T-helper 2 cell treated with Interferon-gamma antibody and Interleukin-4, amounts not matched to agents 100 ng/mL and 5 ng/mL, for 36 hours (primary cell): ENCODE measurements around the gene SLC12A6. TPM values are rescaled to one million over a fixed set of nuclear protein-coding genes. Genes with fewer than 3 reads are reported as not detected.
"Not testable (repeated sequence)": the region's sequence is repeated elsewhere in the genome, so short reads cannot be mapped to it uniquely, and the experiment has no call there.

Experiments
- intact Hi-C: fragments of 100-400 bp; cut with micrococcal nuclease; formaldehyde crosslinking; loops from one replicate; pipeline ENCODE4 v1.15.1; 2023
- total RNA-seq: library from RNA; stranded (reverse); gene quantifications from 2 replicates; pipeline ENCODE4 v1.2.3, GENCODE V29; 2022

SLC12A6 gene
- total RNA-seq: 39.6 and 43.4 TPM in 2 replicates

DNA sequence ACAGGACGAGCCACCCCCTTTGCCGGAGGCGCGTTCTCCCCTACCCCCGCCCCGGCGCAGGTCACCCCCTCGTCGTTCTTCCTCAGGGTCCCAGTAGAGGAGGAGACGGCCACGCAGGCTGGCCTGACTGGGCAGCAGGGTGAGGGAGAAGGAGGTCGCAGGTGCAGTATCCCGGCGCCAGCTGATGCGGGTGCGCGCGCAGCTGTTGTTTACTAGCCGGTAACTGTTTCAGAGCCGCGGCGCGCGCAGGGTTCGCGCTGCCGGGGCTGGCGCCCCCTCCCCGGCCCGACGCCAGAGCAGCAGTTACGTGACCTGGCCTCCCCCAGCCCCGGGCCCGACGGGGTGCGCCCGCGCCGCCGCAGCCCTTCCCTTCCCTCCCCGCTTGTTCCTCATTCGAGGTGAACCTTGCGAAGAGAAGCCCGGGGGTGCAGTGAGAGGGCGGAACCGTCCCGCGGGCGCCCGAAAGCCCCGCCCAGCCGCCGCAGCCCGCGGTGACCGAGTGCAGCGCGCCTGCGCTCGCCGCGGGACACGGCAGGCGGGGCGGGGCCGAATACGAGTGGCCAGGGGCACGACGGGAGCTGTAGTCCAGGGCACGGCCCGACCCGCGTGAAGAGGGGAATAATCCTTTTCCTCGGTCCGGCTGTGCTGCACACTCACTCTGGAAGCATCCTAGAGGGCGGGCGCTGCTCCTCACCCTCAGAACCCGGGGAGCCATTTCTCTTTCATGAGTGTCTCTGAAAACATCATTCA, at the start of gene SLC12A6:
Gene SLC12A6, minus strand, starts transcription at position 225 of the 750 bp plus-strand sequence. CDS start 1,101 bp downstream, outside the sequence.
- intact Hi-C loops: loop anchor here (1.0 to 5.0 kb wide), 4 partner anchors 30 to 245 kb away; partner anchors contain the start of genes EMC4, EMC7, GOLGA8B and LPCAT4

DNA sequence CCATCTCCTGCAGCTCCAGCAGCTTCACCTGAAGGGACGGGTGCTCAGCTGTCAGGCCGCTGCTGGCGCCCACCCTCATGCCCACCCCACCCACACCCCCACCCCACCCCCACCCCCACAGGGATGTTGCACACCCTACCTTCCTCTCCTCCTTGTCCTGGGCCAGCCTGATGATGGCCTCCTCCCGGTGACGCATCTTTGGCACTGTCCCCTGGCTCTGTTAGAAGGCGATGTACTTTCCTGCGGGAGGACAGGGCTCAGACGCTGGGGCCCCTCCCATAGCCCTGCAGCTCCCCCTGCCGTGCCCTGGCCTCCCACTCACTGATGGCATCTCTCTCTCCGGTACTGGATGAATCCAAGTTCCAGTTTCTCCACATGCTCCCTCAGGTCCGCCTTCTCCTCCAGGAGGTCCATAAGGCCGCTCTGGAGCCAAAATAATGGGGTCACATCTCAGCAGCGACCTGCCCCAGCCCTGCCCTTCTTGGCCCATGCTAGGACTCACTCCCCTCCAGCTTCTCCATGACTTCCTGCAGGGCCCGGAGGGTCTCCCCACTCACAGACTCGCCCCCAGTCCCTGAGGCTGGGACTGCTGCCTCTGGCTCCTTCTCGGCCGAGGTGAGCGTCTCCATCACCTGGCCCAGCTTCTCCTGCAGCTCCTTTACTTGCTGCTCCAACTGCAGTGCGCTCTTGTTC, 44.4 kb upstream of the SLC12A6 start:
- intact Hi-C loops: not testable (repeated sequence)

DNA sequence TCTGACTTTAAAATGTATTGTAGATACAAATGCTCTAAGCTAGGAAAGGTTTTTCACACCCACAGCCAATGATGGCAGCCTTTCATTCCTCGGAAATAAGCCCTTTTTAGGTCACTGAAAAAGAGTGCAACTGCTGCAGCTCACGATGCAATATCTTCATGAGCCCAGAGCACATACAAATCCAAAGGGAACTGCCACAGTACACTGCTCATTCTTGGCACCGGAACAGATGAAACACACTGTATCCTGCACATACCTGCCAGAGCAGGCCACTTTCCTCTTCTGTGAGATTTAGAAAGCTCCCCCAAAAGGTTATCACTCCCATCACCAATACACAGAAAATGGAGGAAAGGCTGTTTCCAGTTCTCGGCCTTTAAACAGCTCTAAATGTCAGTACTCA, 42.9 kb upstream of the SLC12A6 start:
- intact Hi-C loops: not testable (repeated sequence)

DNA sequence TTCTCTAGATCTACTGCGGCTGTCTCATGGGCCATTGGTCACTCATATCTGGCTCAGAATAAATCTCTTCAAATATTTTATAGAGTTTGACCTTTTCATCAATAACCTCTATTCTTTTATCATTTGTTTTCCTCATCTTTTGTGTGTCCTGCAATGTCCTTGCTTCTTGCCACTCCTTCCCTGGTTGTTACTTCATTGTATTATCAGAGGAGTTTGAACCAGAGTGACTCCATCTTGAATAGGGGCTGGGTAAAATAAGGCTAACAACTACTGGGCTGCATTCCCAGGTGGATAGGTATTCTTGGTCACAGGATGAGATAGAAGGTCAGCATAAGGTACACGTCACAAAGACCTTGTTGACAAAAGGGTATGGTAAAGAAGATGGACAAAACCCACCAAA, 39.3 kb upstream of the SLC12A6 start:
- intact Hi-C loops: no loop called here

DNA sequence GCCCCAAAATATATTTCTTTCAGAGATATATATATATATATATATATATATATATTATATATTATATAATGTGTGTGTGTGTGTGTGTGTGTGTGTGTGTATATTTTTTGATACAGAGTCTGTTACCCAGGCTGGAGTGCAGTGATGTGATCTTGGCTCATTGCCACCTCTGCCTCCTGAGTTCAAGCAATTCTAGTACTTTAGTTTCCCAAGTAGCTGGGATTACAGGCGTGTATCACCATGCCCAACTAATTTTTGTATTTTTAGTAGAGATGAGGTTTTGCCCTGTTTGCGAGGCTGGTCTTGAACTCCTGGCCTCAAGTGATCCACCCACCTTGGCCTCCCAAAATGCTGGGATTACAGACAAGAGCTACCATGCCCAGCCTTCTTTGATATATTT, 38.0 kb upstream of the SLC12A6 start:
- intact Hi-C loops: not testable (repeated sequence)

DNA sequence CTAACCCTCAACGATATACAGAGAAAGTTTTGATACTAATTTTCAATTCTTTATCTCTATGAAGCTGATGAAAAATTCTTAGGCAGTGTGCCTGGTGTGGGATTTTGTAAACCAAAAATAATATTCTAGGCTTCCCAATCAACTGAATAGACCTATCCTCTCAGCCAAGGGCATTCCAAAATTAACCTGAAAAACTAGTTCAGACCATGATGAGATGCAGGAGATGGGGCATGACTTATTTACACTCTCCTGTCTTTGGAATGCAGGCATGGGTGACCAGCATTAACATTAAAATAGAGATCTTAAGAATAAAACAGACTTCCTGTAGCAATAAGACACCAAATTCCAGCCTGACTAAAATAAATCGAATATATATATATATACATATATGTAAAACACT, 37.2 kb upstream of the SLC12A6 start:
- intact Hi-C loops: no loop called here

DNA sequence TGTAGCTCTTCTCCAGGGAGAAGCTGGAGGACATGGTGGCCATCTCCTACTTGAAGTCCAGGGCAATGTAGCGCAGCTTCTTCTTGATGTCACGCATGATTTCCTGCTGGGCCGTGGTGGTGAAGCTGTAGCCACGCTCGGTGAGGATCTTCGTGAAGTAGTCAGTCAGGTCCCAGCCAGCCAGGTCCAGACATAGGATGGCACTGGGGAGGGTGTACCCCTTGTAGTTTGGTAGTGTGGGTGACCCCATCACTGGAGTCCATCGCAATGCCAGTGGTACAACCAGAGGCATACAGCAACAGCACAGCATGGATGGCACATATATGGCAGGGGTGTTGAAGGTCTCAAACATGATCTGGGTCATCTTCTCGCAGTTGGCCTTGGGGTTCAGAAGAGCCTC, 36.4 kb upstream of the SLC12A6 start:
- intact Hi-C loops: no loop called here

DNA sequence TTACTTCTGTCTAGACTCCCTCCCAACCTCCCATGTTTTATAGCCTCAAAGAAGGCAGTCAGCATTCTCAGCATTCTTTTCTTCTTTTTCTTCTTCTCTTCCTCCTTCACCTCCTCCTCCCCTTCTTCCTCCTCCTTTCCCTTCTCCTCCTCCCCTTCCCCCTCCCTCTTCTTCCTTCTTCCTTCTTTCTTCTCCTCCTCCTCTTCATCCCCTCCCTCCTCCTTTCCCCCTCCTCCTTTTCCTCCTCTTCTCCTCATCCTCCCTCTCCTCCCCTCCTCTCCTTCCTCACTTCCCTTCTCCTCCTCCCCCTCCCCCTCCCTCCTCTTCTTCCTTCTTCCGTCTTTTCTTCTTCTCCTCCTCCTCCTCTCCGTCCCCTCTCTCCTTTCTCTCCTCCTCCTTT, 33.1 kb upstream of the SLC12A6 start:
- intact Hi-C loops: no loop called here

DNA sequence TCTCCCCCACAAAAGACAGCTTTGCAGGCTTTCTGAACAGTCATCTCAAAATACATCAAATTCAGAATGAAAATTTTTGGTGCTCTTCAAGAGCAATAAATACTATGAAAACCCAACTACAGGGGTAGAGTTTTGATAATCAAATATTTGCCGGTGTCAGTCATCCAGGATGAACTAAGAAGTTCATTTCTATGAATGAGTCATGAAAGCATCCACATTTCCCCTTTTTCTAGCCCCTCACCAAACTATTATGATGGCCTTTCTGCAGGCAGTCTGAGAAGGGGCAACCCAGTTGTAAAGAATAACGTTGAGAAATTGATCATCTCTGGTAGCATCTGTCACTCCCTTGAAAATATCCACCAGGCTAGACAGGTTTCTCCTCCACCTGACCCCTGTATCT, 32.5 kb upstream of the SLC12A6 start:
- intact Hi-C loops: no loop called here

DNA sequence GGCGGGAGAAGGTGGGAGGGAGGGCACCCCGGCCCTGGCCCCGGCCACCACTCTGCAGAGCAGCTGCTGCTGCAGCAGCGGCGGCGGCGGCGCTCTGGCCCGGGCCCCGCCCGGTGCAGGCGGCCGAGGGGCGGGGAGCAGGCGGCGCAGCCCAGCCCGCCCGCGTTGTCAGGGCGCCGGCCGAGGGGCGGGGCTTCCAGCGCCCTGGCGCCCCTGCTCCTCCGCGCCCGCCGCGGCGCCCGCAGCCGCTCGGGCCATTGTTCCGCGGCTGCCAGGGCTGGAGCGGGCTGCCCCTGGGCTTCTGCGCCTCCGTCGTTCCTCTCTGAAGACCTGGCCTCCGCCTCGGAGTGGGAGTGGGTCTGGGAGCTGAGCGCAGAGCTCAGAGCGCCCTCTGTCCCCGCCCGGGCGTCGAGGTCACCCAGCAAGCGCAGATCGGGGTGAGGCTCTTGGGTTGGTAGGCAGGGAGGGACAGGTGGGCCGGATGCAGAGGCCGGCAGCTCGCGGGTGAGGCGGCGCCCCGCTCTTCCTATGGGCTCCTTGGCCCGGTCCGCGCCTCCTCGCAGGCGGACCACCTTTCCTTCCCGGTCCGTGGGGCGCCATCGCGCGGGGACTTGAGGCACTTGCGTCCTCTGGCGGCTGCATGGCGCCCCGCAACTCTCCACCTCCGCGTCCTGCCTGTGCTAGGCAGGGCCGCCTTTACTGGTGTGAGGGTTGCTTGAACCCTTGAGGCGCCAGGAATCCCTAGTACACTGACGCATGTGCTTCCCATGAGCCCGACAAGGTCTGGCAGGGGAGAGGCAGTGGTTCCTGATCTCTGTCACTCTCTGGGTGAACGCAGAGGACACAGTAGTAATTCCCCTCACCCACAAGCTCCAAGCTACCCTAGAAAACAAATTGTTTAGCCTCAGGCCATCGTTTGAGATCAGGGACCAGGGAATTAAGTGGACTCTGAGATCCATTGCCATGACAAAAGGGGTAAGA, 29.8 kb upstream of the SLC12A6 start, which contains the start of gene LPCAT4:
Gene LPCAT4, minus strand, starts transcription at position 96 of the 981 bp plus-strand sequence. CDS start 96 bp downstream, outside the sequence.
- intact Hi-C loops: loop anchor here (1.0 to 5.0 kb wide), 5 partner anchors 24 to 1180 kb away; partner anchors contain the start of genes DPH6, EMC7, NOP10 and NUTM1

DNA sequence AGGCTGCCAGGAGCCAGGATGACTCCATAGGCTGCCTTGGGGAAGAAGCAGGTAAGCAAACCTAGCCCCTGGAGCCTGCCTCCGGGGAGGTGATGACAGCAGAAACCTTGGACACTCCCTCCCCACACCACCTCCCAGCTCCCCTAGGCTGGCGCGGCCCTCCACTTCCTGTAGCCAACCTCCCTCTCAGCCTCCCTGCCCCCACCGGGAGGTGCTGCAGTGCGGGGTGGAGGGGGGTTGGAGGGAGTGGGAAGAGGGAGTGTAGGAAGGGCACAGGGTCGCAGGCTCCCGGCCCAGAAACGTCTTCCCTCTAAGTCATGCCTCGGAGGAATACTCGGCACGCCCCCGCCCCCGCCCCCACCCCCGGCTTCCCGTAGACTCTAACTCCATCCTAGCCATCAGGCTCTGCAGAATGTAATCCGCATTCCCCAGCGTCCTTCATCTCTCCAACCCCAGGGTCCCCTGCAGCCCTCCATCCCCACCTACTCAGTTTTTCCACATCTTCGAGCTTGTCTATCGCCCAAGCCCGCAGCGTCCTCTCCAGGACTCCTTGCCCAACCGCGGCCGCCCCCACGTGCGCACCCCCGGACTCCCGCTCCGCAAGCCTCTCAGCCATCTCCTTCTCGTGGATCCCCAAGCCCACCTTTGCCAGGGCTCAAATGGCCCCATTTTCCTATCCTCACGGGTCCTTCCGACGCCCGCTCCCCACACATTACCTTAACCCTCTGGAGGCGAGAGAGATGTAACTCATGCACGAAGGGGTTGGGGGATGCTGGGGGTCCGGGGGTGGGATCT, 28.9 kb upstream of the SLC12A6 start:
- intact Hi-C loops: loop anchor here (1.0 to 5.0 kb wide), 5 partner anchors 23 to 1181 kb away; partner anchors contain the start of genes DPH6, EMC7, NOP10 and NUTM1

DNA sequence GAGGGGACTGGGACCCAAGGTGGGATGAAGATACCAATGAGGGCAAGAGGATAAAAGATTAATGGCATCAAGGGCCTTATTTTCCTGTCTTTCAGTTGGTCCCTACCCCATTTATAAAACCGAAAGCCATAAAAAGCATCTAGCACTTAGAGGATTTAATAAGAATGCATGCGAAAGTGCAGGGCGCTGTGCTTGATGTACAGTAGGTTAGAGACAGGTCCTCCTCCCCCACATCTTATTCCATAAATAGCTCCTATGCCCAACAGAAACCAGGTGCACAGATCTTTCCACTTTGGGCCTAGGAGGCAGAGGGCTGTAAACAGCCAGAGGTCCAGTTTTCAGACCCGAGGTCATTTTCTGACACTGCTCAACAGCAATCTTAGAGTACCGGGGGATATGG, 28.3 kb upstream of the SLC12A6 start:
- intact Hi-C loops: loop anchor here (5.0 kb wide), 1 partner anchor 1181 kb away; the partner anchor contains the start of gene DPH6

DNA sequence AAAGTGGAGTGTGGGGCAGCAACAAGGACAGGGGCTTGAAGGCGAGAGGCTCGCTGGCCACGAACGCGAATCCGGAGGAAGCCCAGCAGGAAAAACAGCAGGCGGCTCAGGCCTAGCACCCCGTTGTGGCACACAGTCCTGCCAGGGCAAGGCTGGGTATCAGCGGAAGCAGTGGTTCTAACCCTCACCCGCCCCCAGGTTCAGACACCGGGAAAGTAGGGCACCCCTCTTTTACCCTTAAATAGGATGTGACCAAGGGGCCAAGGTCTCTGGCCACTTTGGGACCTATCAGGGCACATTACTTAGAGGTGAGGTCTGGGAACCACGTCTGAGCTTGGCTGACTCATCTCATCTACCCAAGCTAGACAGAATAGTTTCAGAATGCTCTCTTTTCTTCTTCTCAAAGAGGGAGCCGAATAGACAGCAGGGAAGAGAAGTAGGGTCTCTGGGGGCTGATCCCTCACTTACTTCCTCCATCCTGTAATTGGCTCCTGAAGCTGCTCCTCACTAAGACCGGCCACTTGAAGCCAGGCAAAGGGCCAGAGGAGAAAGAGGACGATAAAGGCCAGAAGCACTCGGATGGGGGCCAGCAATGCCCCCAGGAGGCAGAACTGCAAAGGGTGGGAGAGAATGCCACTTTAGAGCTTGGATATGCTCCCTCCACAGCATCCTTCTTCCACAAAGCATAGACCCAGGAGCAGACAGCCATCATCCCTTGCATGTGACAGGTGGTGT, 27.7 kb upstream of the SLC12A6 start:
- intact Hi-C loops: loop anchor here (5.0 kb wide), 1 partner anchor 1182 kb away; the partner anchor contains the start of gene DPH6

DNA sequence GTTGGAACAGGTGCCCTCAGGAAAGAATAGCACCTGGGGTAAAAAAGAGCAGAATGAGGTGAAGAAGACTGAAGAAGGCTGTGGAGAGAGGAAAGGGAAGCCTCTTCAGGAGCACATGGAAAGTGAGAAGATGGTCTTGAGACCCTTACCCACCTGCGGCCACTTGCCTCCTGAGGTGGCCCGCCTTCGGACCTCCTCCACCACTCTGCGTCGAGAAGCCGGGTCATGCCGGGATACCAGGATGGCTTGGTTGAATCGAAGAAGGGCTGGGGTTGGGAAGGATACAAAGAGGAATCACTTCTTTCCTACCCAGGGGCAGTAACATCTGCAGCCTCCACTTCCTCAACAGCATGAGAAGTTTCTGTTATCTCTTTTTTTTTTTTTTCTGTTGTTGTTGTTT, 26.5 kb upstream of the SLC12A6 start:
- intact Hi-C loops: no loop called here

DNA sequence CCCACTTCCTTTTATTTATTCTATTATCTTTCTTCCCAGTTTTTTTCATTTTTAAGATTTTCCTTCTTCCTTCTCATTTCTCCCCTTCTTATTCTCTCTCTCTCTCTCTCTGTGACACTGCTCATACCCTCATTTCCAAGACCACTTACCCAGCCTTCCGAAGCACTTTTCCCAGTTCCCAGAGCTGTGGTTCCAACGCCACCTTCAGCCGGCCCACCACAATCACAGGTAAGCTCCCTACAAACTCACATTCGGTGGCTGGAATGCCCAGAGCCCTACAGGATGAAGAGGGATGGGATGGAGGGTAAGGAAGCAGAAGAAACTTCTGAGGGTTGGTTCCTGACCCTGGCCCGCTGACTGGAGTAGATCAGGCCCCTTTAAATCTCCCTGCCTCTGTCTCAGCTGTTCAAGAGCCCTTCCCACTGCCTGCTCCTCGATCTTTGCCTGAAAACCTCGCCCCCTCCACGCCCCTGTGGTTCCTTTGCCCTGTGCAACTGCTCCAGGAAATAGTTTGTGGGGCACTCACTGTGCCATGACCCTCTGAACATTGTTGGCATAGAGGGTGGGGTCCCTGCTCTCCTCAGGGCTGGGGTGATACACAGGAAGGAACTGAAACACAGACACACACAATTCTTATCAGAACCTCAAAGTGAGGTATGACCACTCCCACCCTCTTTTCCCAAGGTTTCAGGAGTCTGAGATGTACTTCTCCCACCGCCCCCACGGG, 24.6 kb upstream of the SLC12A6 start:
- intact Hi-C loops: no loop called here

DNA sequence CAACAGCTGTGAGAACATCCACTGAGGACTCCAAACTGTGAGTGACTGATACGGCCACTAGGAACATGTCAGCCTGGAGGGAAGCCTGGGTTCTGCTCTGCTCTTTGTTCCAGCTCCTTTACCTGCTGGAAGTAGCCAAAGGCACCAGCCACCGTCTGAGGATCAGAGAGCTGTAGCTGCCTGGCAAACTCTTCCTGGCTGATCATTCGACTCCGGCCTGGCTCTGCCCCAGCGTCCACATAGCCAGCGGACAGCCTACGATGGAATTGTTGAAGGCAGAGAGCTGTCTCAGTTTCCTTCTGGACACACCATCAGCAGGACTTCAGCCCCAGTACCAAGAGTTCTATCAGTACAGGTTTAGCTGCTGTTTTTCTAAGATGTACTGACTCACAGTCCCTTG, 23.7 kb upstream of the SLC12A6 start:
- intact Hi-C loops: no loop called here

DNA sequence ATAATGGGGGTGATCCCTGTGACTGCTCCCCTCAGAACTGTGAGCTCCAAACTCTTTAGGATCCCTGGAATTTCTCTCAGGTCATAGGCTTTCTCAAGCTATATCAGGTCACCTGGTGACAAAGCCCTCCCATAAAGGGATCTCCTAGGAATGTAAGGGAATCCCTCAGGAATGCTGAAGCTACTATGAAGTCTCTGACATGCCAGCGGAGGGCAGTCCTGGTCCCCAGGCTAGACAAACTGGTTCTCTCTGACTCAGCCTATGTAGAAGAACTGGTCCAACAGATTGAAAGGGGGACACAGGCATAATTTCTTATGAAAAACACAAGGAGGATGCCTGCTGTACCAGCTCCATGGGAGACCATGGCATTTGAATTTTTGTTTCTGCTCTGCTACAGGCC, 22.7 kb upstream of the SLC12A6 start:
- intact Hi-C loops: no loop called here

DNA sequence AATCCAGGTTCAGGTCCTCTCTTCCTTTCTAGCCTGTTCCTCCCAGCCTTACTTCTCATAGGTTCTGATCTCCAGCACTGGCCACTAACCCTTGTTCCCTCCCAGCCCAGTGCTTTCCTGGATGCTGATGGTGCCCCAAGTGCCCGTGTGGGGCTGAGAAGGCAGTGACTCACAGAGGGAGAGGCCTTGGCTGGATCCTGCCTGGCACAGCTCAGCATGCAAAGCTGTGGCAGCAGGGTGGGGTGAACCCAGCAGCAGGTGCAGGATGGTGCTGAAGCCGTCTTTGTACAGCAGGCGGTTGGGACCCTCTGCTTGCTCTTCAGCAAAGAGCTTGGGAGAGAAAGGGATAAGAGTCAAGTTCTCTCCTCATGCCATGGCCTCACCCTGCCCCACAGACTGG, 21.8 kb upstream of the SLC12A6 start:
- intact Hi-C loops: no loop called here

DNA sequence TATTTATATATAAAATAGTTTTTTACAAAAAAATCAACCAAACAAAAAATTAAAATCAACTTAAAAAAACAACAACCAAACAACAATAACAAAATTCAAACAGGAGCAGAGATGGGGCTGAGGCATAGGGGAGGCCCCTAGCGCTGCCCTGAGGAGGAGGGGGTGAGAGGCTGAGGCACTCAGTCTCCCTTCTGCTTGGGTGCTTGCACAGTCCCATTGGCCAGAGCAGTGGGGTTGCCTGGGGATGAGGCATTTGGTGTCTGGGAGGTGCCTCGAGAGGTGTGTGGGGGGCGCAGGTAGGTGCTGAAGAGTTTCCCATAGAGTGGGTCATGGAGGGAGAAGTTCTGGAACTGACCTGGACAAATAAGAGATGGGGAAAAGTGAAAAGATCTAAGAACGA, 21.4 kb upstream of the SLC12A6 start:
- intact Hi-C loops: no loop called here
